ENCODE results near the gene DOK5. TPM values are rescaled to one million over a fixed set of nuclear protein-coding genes. Genes with fewer than 3 reads are reported as not detected.
A peak's percentile ranks its signal among the peaks of the same experiment; 100 is the strongest.

The DOK5 gene
- total RNA-seq, 2 donors from 2014 or later, result 4.6 to 6.7 TPM

- H3K4me1 ChIP-seq (ENCODE audit: control insufficient read depth, insufficient read depth, low read length), result no peaks in the 10 kb centered on the region
- no peaks in the 10 kb centered on the region for H3K9me3 ChIP-seq (ENCODE audit: control insufficient read depth, low read length)
- no peaks in the 10 kb centered on the region for H3K27me3 ChIP-seq (ENCODE audit: control insufficient read depth, insufficient read depth, low read length, poor library complexity, severe bottlenecking)
- no peak for TF ChIP-seq CTCF (conservative IDR thresholded peaks at IDR 0.05)
- 83 to 97% methylated on average over 1 of the region's 3 CpGs for WGBS, 2 experiments (ENCODE audit: insufficient coverage in 1 of 2, insufficient read length in 1 of 2)
- no peaks in the 10 kb centered on the region for H3K9me3 Mint-ChIP-seq
- no peak overlapping the region for H3K4me3 ChIP-seq (ENCODE audit: low read length)
- no peaks in the 10 kb centered on the region for H3K36me3 ChIP-seq (ENCODE audit: control insufficient read depth, insufficient read depth, low read length)
- no peak overlapping the region for H3K4me3 Mint-ChIP-seq
- no peaks in the 10 kb centered on the region for H3K27me3 Mint-ChIP-seq (ENCODE audit: insufficient read depth)
- H3K36me3 Mint-ChIP-seq (ENCODE audit: low read depth), result no peaks in the 10 kb centered on the region
- no peak for DNase-seq
- H3K9ac ChIP-seq (ENCODE audit: extremely low read depth, low read length, poor library complexity, severe bottlenecking), result no peak overlapping the region
- H3K27ac Mint-ChIP-seq, result no peak overlapping the region
- peaks cover 4% of the 10 kb centered on the region for H3K4me1 Mint-ChIP-seq
- H3K27ac ChIP-seq (ENCODE audit: low read depth, low read length), result no peak overlapping the region
Observed at GRCh38 chr20:54631059-54631458, 155.7 kb downstream of the DOK5 start.

- Mint-ChIP-seq H3K9me3 (no peaks in the 10 kb centered on the region), H3K36me3 (ENCODE audit: low read depth) (no peaks in the 10 kb centered on the region), H3K4me3 (no peak overlapping the region), H3K27me3 (ENCODE audit: insufficient read depth) (no peaks in the 10 kb centered on the region), H3K27ac (no peak overlapping the region), H3K4me1 (peaks cover 4% of the 10 kb centered on the region)
- H3K4me1 ChIP-seq (ENCODE audit: control insufficient read depth, insufficient read depth, low read length), result no peaks in the 10 kb centered on the region
- H3K9me3 ChIP-seq (ENCODE audit: control insufficient read depth, low read length), result no peaks in the 10 kb centered on the region
- H3K27ac ChIP-seq (ENCODE audit: low read depth, low read length), result peak overlapping the region; percentile 12
- no peaks in the 10 kb centered on the region for H3K36me3 ChIP-seq (ENCODE audit: control insufficient read depth, insufficient read depth, low read length)
- H3K9ac ChIP-seq (ENCODE audit: extremely low read depth, low read length, poor library complexity, severe bottlenecking), result no peak overlapping the region
- no peak for TF ChIP-seq CTCF (conservative IDR thresholded peaks at IDR 0.05)
- WGBS, 2 experiments (ENCODE audit: insufficient coverage in 1 of 2, insufficient read length in 1 of 2), result 90 to 93% methylated on average over 13 of the region's 13 CpGs
- H3K4me3 ChIP-seq (ENCODE audit: low read length), result no peak overlapping the region
- no peaks in the 10 kb centered on the region for H3K27me3 ChIP-seq (ENCODE audit: control insufficient read depth, insufficient read depth, low read length, poor library complexity, severe bottlenecking)
- DNase-seq, result no peak
Observed at GRCh38 chr20:54633374-54634355, 158.3 kb downstream of the DOK5 start.

GRCh38 chr20:54636575-54636974, 161.2 kb downstream of the DOK5 start:
- Mint-ChIP-seq H3K4me1 (peaks cover 4% of the 10 kb centered on the region), H3K4me3 (no peak overlapping the region), H3K27ac (no peak overlapping the region), H3K9me3 (no peaks in the 10 kb centered on the region), H3K27me3 (ENCODE audit: insufficient read depth) (no peaks in the 10 kb centered on the region), H3K36me3 (ENCODE audit: low read depth) (no peaks in the 10 kb centered on the region)
- H3K4me3 ChIP-seq (ENCODE audit: low read length), result no peak overlapping the region
- no peak for DNase-seq
- no peaks in the 10 kb centered on the region for H3K4me1 ChIP-seq (ENCODE audit: control insufficient read depth, insufficient read depth, low read length)
- 90 to 91% methylated on average over 4 to 5 of the region's 5 CpGs for whole genome bisulfite sequencing, 2 experiments (ENCODE audit: insufficient coverage in 1 of 2, insufficient read length in 1 of 2)
- no peaks in the 10 kb centered on the region for H3K27me3 ChIP-seq (ENCODE audit: control insufficient read depth, insufficient read depth, low read length, poor library complexity, severe bottlenecking)
- H3K9ac ChIP-seq (ENCODE audit: extremely low read depth, low read length, poor library complexity, severe bottlenecking), result no peak overlapping the region
- no peak for TF ChIP-seq CTCF (conservative IDR thresholded peaks at IDR 0.05)
- H3K27ac ChIP-seq (ENCODE audit: low read depth, low read length), result no peak overlapping the region
- H3K36me3 ChIP-seq (ENCODE audit: control insufficient read depth, insufficient read depth, low read length), result no peaks in the 10 kb centered on the region
- H3K9me3 ChIP-seq (ENCODE audit: control insufficient read depth, low read length), result no peaks in the 10 kb centered on the region

All from endodermal cell (in vitro differentiated cells).